HUES48 (cell line): ENCODE results near the gene IL1RAP.

Source experiments
- H3K27ac ChIP-seq: one replicate; pipeline ENCODE4 v1.7.0; 2013; ENCODE audit warnings: low read depth, low read length, inconsistent platforms
- H3K27me3 ChIP-seq: 2 replicates; pipeline ENCODE4 v1.6.1; 2013; ENCODE audit warnings: mild to moderate bottlenecking, low read length; ENCODE audit not compliant: control insufficient read depth, insufficient read depth
- H3K36me3 ChIP-seq: 2 replicates; pipeline ENCODE4 v1.6.1; 2013; ENCODE audit warnings: low read length; ENCODE audit not compliant: control insufficient read depth, insufficient read depth
- H3K4me1 ChIP-seq: 2 replicates; pipeline ENCODE4 v1.6.1; 2013; ENCODE audit warnings: mild to moderate bottlenecking, low read length; ENCODE audit not compliant: control insufficient read depth, insufficient read depth
- H3K4me3 ChIP-seq: 2 replicates; pipeline ENCODE4 v1.5.1; 2013; ENCODE audit warnings: mild to moderate bottlenecking, low read depth, low read length
- H3K9ac ChIP-seq: 2 replicates; pipeline ENCODE4 v1.6.1; 2013; ENCODE audit warnings: mild to moderate bottlenecking, low read depth, low read length, moderate library complexity
- H3K9me3 ChIP-seq: 2 replicates; pipeline ENCODE4 v1.6.1; 2013; ENCODE audit warnings: low read length; ENCODE audit not compliant: control insufficient read depth, insufficient read depth

The IL1RAP gene

GRCh38 chr3:190692256-190692655 lies 178.4 kb downstream of the IL1RAP start:
- Histone ChIP-seq H3K9me3 (no peaks in the 10 kb centered on the region), H3K27ac (no peak overlapping the region)

GRCh38 chr3:190694335-190695001 lies 180.6 kb downstream of the IL1RAP start:
- Histone ChIP-seq H3K36me3 (no peaks in the 10 kb centered on the region), H3K4me3 (no peak overlapping the region), H3K9me3 (no peaks in the 10 kb centered on the region), H3K9ac (no peak overlapping the region), H3K27me3 (no peaks in the 10 kb centered on the region), H3K4me1 (peaks cover 9% of the 10 kb centered on the region), H3K27ac (no peak overlapping the region)

More at GRCh38 chr3:190692256-190692655, 178.4 kb downstream of the IL1RAP start:
- H3K4me3 ChIP-seq, result no peak overlapping the region
- peaks cover 9% of the 10 kb centered on the region for H3K4me1 ChIP-seq
- no peaks in the 10 kb centered on the region for H3K36me3 ChIP-seq
- H3K27me3 ChIP-seq, result no peaks in the 10 kb centered on the region
- no peak overlapping the region for H3K9ac ChIP-seq

GRCh38 chr3:190695225-190695624 lies 181.3 kb downstream of the IL1RAP start:
- no peaks in the 10 kb centered on the region for H3K9me3 ChIP-seq
- no peak overlapping the region for H3K4me3 ChIP-seq
- no peaks in the 10 kb centered on the region for H3K36me3 ChIP-seq
- H3K27me3 ChIP-seq, result no peaks in the 10 kb centered on the region
- H3K9ac ChIP-seq, result no peak overlapping the region
- peaks cover 9% of the 10 kb centered on the region for H3K4me1 ChIP-seq
- H3K27ac ChIP-seq, result no peak overlapping the region

GRCh38 chr3:190695994-190696393 lies 182.1 kb downstream of the IL1RAP start:
- H3K36me3 ChIP-seq, result no peaks in the 10 kb centered on the region
- H3K27ac ChIP-seq, result no peak overlapping the region
- H3K4me1 ChIP-seq, result peaks cover 9% of the 10 kb centered on the region
- H3K9ac ChIP-seq, result no peak overlapping the region
- no peaks in the 10 kb centered on the region for H3K9me3 ChIP-seq
- no peak overlapping the region for H3K4me3 ChIP-seq
- no peaks in the 10 kb centered on the region for H3K27me3 ChIP-seq

- Histone ChIP-seq H3K9me3 (no peaks in the 10 kb centered on the region), H3K9ac (no peak overlapping the region), H3K4me3 (no peak overlapping the region), H3K36me3 (no peaks in the 10 kb centered on the region), H3K27ac (no peak overlapping the region), H3K27me3 (no peaks in the 10 kb centered on the region), H3K4me1 (peaks cover 9% of the 10 kb centered on the region)
These were observed 183.1 kb downstream of the IL1RAP start for GRCh38 chr3:190696777-190697501.

GRCh38 chr3:190697502-190697830 lies 183.6 kb downstream of the IL1RAP start:
- Histone ChIP-seq H3K9ac (no peak overlapping the region), H3K27ac (no peak overlapping the region), H3K36me3 (no peaks in the 10 kb centered on the region), H3K9me3 (no peaks in the 10 kb centered on the region), H3K4me3 (no peak overlapping the region), H3K27me3 (no peaks in the 10 kb centered on the region), H3K4me1 (peaks cover 9% of the 10 kb centered on the region)

GRCh38 chr3:190697901-190698300 lies 184.0 kb downstream of the IL1RAP start:
- Histone ChIP-seq H3K27me3 (no peaks in the 10 kb centered on the region), H3K9me3 (no peaks in the 10 kb centered on the region), H3K36me3 (no peaks in the 10 kb centered on the region), H3K4me1 (peaks cover 9% of the 10 kb centered on the region), H3K9ac (no peak overlapping the region), H3K27ac (no peak overlapping the region), H3K4me3 (no peak overlapping the region)

- Histone ChIP-seq H3K27ac (no peak overlapping the region), H3K9ac (no peak overlapping the region), H3K9me3 (no peaks in the 10 kb centered on the region), H3K4me3 (no peak overlapping the region), H3K36me3 (no peaks in the 10 kb centered on the region), H3K4me1 (peaks cover 9% of the 10 kb centered on the region), H3K27me3 (no peaks in the 10 kb centered on the region)
These were observed 185.9 kb downstream of the IL1RAP start for GRCh38 chr3:190699776-190700175.

GRCh38 chr3:190701096-190701532 lies 187.2 kb downstream of the IL1RAP start:
- H3K36me3 ChIP-seq, result no peaks in the 10 kb centered on the region
- H3K4me3 ChIP-seq, result no peak overlapping the region
- no peaks in the 10 kb centered on the region for H3K9me3 ChIP-seq
- H3K4me1 ChIP-seq, result peaks cover 9% of the 10 kb centered on the region
- no peaks in the 10 kb centered on the region for H3K27me3 ChIP-seq
- no peak overlapping the region for H3K27ac ChIP-seq
- H3K9ac ChIP-seq, result no peak overlapping the region

GRCh38 chr3:190706582-190706981 lies 192.7 kb downstream of the IL1RAP start:
- H3K9me3 ChIP-seq, result no peaks in the 10 kb centered on the region
- H3K4me3 ChIP-seq, result no peak overlapping the region
- H3K27me3 ChIP-seq, result no peaks in the 10 kb centered on the region
- peaks cover 16% of the 10 kb centered on the region for H3K4me1 ChIP-seq
- H3K9ac ChIP-seq, result no peak overlapping the region
- H3K36me3 ChIP-seq, result no peaks in the 10 kb centered on the region
- H3K27ac ChIP-seq, result no peak overlapping the region
